Measurements from ENCODE around the gene OXT.

The OXT gene

GRCh38 chr20:3088031-3088430 lies 16.6 kb downstream of the OXT start:
- no peak for DNase-seq

- DNase-seq, result no peak
Observed at GRCh38 chr20:3090565-3090964, 19.1 kb downstream of the OXT start.

DNA sequence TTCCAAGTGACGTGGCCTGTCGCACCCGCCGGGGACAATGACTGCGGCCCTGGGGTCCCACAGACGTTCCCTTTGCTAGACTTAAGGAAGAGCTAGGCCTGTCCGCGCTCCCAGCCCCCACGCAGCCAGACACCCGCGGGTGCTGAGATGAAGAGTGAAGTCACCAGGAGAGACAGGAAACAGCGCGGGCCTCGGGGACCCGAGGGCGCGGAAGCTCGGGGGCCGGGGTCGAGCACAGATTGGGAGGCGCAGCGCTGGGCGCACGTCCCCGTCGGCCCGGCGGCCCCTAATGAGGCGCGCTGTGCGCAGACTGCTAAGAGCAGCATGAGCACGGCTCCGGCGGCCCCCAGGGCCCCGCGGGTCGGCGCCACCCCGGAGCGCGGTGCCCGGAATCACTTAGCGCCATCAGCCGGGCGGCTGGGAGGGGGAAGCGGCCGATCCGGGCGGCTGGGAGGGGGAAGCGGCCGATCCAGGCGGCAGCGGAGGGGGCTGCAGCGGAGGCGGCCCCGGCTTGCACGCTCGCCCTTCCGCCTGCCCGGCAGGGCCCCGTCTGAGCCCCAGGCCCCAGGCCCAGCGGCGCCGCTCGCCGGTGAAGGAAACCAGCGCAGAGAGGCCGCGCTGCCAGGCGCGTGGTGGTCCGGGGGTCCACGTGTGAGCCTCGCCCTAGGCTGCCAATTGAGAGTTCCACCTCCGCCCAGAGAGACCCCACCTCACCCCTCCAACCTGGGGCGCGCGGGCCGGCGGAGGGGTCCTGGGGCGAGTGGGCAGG lies 21.4 kb downstream of the OXT start:
- no peak for DNase-seq

DNA sequence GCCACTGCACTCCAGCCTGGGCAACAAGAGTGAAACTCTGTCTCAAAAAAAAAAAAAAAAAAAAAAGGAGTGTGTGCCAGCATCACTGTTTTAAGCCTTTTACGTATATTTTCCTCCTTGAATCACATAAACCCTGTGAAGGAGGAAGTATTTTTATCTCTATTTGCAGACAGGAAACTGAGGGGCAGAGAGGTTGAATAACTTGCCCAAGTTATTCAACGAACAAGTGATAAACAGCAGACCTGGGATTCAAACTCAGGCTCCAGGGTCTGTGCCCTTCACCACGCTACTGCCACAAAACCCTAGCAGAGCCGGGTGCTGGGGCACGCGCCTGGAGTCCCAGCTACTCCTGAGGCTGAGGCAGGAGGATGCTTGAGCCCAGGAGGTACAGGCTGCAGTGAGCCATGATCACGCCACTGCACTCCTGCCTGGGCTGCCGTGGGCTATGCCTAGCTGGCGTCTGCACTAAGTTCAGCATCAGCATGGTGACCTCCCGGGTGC lies 22.5 kb downstream of the OXT start:
- peak; percentile 55 for DNase-seq

DNA sequence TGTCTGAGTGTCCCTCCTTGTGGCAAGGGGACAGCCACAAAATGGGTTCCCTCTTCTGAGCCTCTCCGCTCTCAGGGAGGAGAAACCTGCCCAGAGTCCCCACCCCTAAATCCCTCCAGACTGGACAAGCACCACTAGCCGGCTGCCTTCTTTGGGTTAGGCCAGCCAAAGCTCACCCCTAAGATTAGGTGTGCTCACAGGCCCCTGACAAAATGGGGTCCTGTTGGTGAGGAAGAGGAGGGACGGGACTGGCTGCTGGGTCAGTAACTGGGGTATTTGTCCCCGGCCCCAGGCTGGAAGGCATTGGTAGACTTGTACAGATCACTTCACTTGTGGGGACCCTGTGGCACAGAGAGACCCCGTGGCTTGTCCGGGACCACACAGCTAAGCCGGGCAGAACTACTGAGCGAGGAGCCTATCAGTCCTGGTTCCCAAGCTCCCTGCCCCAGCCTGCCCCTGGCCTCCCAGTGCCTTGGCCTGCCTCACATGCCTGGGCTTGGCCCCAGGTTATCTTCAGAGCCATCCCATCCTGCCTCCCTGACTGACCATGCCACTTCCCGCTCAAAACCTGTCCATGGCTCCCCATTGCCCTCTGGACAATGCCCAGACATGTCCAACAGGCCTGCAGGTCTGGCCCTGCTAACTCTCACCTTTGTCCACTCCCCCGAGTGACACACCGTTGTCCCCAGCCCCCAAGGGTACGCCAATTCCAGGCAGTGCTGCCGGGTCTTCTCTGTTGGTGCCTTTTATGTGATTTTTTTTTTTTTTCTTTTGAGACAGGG lies 23.6 kb downstream of the OXT start:
- DNase-seq, result no peak

GRCh38 chr20:3100480-3100879 lies 29.1 kb downstream of the OXT start:
- no peak for DNase-seq

DNA sequence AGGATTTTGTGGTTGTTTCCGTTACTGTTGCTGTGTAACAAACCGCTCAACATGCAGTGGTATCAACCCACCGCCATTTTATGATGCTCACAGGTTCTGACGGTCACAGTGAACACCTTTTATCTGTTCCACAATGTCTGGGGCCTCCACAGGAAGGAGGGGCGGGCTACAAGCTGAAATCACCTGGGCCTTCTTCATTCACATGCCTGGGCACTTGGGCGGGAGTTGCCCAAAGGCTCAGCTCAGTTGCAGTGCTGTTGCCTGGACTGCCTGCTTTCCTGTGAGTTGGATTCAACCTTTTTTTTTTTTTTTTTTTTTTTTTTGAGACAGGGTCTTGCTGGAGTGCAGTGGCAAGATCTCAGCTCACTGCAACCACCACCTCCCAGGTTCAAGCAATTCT lies 29.8 kb downstream of the OXT start:
- DNase-seq, result no peak

DNA sequence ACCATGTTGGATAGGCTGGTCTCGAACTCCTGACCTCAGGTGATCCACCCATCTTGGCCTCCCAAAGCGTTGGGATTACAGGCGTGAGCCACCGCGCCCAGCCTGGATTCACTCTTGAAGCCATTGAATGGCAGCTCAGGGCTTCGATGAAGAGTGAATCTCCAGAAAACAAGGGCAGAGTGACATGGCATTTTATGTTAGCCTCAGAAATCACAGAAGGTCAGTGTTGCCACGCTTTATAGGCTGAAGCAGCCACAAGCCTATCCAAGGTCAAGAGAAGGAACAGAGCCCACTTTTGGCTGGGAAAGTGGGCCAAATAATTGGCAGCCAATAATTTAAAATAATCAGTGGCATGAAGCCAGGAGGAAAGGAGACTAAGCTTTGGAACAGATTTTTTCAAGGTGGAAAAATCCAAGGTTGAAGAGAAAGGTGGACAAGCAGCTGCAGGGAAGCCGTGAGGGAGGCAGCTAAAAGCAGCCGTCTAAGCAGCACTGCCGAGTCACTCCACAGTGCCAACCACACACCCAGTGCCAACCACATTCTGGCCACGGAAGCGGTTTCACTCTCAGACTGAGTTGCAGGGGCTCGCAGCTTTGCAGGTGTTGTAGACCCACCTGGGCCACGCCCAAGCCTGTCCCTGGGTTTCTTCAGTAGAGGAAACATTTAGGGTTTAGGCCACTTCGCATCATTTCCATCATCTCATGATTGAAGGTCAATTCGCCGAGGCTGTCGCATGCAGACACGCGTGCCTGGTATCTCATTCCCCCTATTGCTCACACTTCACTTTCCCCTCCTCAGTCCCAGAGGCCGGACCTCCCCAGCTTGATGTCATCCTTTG lies 30.5 kb downstream of the OXT start:
- DNase-seq, result no peak

DNA sequence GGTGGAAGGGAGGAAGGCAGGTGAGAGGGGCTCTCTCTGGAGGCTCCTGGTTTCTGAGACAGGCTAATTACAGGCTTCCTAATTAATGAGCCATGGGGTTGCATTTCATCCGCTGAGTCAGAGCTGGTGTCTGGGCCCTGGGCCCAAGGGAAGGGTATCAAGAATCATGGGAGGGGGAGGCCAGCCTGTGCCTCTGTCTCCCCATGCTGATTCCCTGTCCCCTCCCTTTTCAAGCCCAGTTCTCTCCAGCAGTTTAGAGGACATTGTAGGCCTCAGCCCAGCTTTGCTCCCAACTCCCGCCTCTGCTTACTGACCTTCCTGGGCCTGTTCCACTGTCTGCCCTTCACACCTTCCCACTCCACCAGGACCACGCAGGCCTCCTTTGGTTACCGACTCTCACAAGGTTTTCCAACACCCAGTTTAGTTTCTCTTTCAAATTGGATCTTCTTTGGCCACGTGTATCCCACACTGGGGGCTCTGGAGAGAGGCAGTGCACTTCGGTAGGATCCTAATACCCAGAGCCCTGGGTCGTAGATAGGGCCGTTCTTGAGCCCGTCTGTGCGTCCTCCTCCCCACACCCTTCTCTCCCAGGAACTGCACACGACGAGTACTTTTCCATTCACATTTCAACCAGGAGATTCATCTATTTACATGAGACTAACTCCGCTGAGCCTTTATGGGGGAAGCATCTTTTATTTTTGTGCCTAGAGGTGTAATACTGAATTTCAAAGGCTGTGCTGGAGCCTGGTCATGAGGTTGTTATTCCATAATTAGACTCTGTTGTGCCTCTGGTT lies 31.4 kb downstream of the OXT start:
- no peak for DNase-seq

DNA sequence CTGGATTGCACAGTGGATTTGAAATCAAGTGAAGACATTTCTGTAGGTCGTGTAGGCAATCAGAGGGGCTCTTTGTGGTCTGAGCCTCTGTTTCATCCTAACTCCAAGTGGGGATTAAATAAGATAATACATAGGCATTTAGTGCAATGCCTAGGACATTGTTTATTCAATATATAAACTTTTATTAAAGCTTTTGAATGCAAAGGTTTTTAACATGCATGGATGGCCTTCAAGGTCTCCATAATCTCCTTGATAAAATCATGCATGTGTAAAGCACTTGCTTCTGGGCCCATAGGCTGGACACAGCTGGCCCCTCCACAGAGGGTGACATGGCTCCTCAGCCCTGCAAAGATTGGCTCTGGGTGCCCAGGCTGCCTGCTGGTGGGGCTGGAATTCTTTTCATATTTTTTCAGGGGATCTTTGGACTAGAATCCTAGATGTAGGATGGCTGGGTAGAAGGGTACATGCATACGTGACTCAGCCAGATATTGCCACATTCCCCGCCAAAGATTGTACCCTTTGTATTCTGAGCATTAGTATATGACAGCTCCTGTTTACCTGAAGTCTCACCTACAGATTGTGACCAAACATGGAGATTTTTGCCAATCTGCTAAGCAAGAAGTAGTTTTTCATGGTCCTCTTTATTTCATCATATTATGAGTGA lies 32.1 kb downstream of the OXT start:
- DNase-seq, result no peak

DNA sequence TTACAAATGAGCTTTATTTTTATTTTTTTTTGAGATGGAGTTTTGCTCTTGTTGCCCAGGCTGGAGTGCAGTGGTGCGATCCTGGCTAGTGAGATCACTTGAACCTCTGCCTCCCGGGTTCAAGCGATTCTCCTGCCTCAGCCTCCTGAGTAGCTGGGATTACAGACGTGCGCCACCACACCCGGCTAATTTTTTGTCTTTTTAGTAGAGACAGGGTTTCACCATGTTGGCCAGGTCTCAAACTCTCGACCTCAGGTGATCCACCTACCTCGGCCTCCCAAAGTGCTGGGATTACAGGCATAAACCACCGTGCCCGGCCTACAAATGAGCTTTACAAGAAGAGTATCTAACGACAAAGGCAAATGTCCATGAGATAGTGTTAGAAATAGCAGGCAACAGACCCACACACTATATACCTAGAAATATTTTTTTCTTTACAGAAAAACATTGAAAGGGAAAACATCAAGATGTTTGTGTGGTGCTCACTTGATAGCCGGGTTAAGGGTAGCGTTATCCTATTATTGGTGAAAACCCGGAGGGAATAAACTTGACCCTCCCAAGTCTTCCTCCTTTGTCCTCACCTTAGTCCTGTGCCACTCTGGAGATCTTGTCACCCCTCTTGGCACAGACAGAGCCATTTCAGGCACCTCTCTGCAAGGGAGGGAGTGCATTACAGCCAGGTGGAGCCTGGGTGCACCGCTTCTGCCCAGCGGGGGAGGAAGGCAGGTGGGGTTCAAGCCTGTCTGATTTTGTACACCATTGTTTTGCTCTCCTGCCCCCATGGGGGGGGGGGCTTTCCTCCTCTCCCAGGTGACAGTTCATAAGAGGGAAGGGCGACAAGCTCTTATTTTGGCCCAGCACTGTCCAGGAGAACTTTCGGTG lies 34.1 kb downstream of the OXT start:
- DNase-seq, result no peak

GRCh38 chr20:3106185-3106584 lies 34.8 kb downstream of the OXT start:
- DNase-seq, result no peak

- DNase-seq, result no peak
Observed at GRCh38 chr20:3106658-3107463, 35.4 kb downstream of the OXT start.

DNA sequence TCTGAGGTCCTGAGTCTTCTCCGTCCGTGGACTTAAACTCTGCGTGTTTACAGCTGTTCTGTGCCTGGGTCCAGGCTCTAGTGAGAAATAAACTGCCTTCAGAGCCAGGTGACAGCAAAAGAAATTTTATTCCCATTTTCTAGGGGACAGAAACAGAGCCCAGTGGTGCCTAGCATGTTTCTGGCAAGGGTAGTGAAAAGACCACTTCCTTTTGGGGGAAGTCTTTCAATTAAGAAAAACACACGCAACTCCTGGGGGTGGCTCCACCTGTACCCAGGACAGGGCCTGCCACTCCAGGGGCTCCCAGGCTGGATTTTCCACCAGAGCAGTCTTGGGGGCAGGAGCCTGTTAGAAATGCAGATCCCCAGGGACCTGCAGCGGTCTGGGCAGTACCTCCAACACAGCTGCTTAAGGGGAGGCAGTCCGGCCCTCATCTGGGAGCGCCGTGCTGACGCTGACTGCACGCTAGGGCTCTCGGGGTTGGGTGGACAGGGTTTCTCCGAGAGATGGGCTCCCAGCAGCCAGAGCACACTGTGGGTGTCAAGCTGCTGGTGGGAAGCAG lies 36.1 kb downstream of the OXT start:
- no peak for DNase-seq

GRCh38 chr20:3109350-3110302 lies 38.2 kb downstream of the OXT start:
- DNase-seq, result no peak

GRCh38 chr20:3111507-3111906 lies 40.1 kb downstream of the OXT start:
- no peak for DNase-seq

DNA sequence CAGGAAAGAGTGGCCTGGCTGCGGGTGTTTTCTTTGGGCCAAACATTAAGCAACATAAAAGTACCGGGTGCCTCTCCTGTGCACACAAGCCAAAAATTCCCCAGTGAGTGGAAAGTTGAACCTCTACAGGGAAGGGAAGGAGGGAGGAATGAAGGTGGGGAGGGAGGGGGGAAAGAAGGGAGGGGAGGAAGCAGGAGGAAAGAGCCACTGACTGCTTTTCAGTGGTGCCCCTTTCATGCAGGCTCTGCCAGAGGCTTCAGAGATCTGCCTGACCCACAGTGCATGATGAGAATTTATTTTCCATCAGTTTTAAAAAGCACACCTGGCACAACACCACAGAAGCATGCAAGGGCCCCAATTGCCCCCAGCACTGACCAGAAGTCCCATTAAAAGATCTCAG lies 40.6 kb downstream of the OXT start:
- no peak for DNase-seq

Data from MV-4-11 (cell line).